AG10803 (cell line): ENCODE measurements around the gene EHHADH.

ENCODE experiments used
- DNase-seq: peaks from one replicate; pipeline ENCODE4 v3.0.0; 2010; ENCODE audit warnings: low read depth
- H3K4me3 ChIP-seq: 2 replicates; pipeline ENCODE4 v1.5.1; 2011; ENCODE audit warnings: mild to moderate bottlenecking, low read length, control low read depth
- TF ChIP-seq, protein P1 (sequence below): conservative IDR thresholded peaks from 2 replicates; pipeline ENCODE4 v1.5.1; 2011; ENCODE audit warnings: mild to moderate bottlenecking, low read length, control low read depth, inconsistent platforms

The EHHADH gene

DNA sequence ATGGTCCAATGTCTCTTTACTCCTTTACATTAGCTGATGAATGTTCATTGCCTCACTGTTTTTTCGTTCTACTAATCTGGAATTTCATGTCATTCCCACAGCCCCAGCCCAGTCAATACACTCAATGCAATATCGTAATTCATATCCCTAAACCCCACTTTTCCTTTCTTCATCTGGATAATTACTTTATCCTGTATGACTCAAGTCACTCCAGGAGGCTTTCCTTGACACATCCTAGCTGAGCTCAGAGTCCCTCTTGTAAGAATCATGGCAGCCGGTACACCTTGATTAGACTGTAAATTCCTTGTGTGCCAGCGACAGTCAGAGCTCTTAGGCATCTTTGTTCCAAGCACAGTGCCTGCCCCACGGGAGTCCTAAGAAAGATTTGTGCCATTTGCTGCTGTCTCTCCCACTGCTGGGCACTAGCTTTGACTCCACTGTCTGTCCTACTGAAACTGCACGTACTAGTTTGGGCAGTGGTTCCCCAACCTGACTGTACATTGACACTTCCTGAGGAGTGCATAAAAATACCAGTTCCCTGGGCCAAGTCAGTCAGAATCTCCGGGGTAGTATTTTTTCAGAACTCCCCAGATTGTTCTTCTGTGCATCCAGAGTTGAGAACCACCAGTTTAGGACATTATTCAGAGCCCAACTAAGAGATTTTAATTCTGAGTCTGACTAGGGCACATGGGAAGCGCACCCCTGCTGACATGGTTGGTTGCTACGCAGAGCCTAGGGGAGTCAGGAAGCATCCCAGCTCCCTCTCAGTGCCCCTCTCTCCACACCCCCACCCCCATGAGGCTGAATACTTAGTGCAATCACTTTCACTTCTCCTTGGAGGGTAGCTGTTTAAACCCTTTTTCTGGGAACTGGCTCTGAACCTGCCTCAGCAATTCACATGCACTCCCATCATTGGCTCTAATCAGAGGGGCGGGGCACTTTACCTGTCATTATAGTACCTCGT is 81.5 kb downstream of the EHHADH start:
- H3K4me3 ChIP-seq = no peak overlapping the region
- TF ChIP-seq, protein P1, sequence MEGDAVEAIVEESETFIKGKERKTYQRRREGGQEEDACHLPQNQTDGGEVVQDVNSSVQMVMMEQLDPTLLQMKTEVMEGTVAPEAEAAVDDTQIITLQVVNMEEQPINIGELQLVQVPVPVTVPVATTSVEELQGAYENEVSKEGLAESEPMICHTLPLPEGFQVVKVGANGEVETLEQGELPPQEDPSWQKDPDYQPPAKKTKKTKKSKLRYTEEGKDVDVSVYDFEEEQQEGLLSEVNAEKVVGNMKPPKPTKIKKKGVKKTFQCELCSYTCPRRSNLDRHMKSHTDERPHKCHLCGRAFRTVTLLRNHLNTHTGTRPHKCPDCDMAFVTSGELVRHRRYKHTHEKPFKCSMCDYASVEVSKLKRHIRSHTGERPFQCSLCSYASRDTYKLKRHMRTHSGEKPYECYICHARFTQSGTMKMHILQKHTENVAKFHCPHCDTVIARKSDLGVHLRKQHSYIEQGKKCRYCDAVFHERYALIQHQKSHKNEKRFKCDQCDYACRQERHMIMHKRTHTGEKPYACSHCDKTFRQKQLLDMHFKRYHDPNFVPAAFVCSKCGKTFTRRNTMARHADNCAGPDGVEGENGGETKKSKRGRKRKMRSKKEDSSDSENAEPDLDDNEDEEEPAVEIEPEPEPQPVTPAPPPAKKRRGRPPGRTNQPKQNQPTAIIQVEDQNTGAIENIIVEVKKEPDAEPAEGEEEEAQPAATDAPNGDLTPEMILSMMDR = no peak
- DNase-seq = no peak

GRCh38 chr3:185164428-185165217 is 89.2 kb downstream of the EHHADH start:
- no peak overlapping the region for H3K4me3 ChIP-seq
- no peak for DNase-seq
- TF ChIP-seq, protein P1 = no peak

- DNase-seq = no peak
- TF ChIP-seq, protein P1 = no peak
- H3K4me3 ChIP-seq = no peak overlapping the region
Observed at GRCh38 chr3:185162634-185163033, 91.2 kb downstream of the EHHADH start.

- no peak for DNase-seq
- H3K4me3 ChIP-seq = no peak overlapping the region
- TF ChIP-seq, protein P1 = no peak
Observed at GRCh38 chr3:185161761-185162160, 92.1 kb downstream of the EHHADH start.

- TF ChIP-seq, protein P1 = no peak
- no peak for DNase-seq
- H3K4me3 ChIP-seq = no peak overlapping the region
Observed at GRCh38 chr3:185157347-185157746, 96.5 kb downstream of the EHHADH start.

GRCh38 chr3:185155678-185156077 is 98.2 kb downstream of the EHHADH start:
- DNase-seq = no peak
- H3K4me3 ChIP-seq = no peak overlapping the region
- TF ChIP-seq, protein P1 = no peak
